A549 treated with dexamethasone at 1 μM for 4 hours (cell line): ENCODE data around the gene FXR2. TPM values are rescaled to one million over a fixed set of nuclear protein-coding genes. Genes with fewer than 3 reads are reported as not detected.

ENCODE experiments used
- total RNA-seq: library from RNA; stranded (reverse); fragments of 200-300 nt; extraction: Qiagen RNA extraction; gene quantifications from 5 replicates; pipeline ENCODE4 v1.2.3, GENCODE V29; 2022

The FXR2 gene
- total RNA-seq: 45.4 to 60.2 TPM (median 59.3 TPM) in 5 replicates

GRCh38 chr17:7614425-7615264 is at the start of gene FXR2:
TSS of gene FXR2 (minus strand) at chr17:7614897. CDS start at chr17:7614532, 365 bp downstream.

GRCh38 chr17:7650509-7651096 is 35.9 kb upstream of the FXR2 start, which contains the start of gene ATP1B2:
TSS of gene ATP1B2 (plus strand) at chr17:7650926. CDS start at chr17:7651519, 593 bp downstream.

GRCh38 chr17:7629939-7630571 is 15.4 kb upstream of the FXR2 start, which contains the start of gene SHBG:
TSS of gene SHBG (plus strand) at chr17:7630135. CDS start at chr17:7630173, 38 bp downstream.

GRCh38 chr17:7627250-7628121 is 12.8 kb upstream of the FXR2 start, which contains the start of gene SAT2:
TSS of gene SAT2 (minus strand) at chr17:7627821. CDS start at chr17:7627635, 186 bp downstream.

GRCh38 chr17:7589891-7590691 is 24.6 kb downstream of the FXR2 start, which contains the start of gene SOX15:
TSS of gene SOX15 (minus strand) at chr17:7590094. CDS start at chr17:7589676, 418 bp downstream.

GRCh38 chr17:7583253-7584109 is 31.2 kb downstream of the FXR2 start, which contains the start of gene MPDU1:
TSS of gene MPDU1 (plus strand) at chr17:7583852. CDS start at chr17:7583863, 11 bp downstream.

GRCh38 chr17:7579001-7579833 is 35.5 kb downstream of the FXR2 start, which contains the start of gene CD68:
TSS of gene CD68 (plus strand) at chr17:7579638. CDS start at chr17:7579678, 40 bp downstream.

GRCh38 chr17:7561589-7562207 is 53.0 kb downstream of the FXR2 start, which contains the start of gene SENP3:
TSS of gene SENP3 (plus strand) at chr17:7561919. CDS start at chr17:7563077, 1,158 bp downstream.

GRCh38 chr17:7558544-7559319 is 56.0 kb downstream of the FXR2 start, which contains the start of gene TNFSF13:
TSS of gene TNFSF13 (plus strand) at chr17:7558750. CDS start at chr17:7559040, 290 bp downstream.

GRCh38 chr17:7548585-7549400 is 65.9 kb downstream of the FXR2 start, which contains the start of gene TNFSF12:
TSS of gene TNFSF12 (plus strand) at chr17:7549058. CDS start at chr17:7549154, 96 bp downstream.

Other genes starting within 250 kb of the FXR2 start
- gene TNK1, start 233.8 kb downstream of the FXR2 start, total RNA-seq: 1.1 to 1.5 TPM (median 1.3 TPM) in 5 replicates
- gene PLSCR3, start 220.4 kb downstream of the FXR2 start, total RNA-seq: 36.7 to 50.6 TPM (median 41.6 TPM) in 5 replicates
- gene TMEM256, start 210.8 kb downstream of the FXR2 start, total RNA-seq: 204 to 220 TPM (median 207 TPM) in 5 replicates
- 11.3 to 19.7 TPM (median 17.9 TPM) in 5 replicates for gene NLGN2, start 207.1 kb downstream of the FXR2 start, total RNA-seq
- gene SPEM1, start 194.6 kb downstream of the FXR2 start, total RNA-seq: 0.09 to 0.18 TPM (median 0.12 TPM) in 4 of 5 replicates, not detected in the other
- gene SPEM2, start 189.3 kb downstream of the FXR2 start, total RNA-seq: 0.13 to 0.18 TPM in 2 of 5 replicates, not detected in the others
- gene SPEM3, start 186.0 kb downstream of the FXR2 start, total RNA-seq: 0.02 to 0.05 TPM (median 0.04 TPM) in 3 of 5 replicates, not detected in the others
- 10.3 to 14.6 TPM (median 13.0 TPM) in 5 replicates for gene TMEM102, start 179.5 kb downstream of the FXR2 start, total RNA-seq
- 1.1 to 1.3 TPM (median 1.1 TPM) in 5 replicates for gene FGF11, start 175.4 kb downstream of the FXR2 start, total RNA-seq
- 6.9 to 11.8 TPM (median 9.0 TPM) in 5 replicates for gene CHRNB1, start 169.8 kb downstream of the FXR2 start, total RNA-seq
- 20.6 to 29.5 TPM (median 27.8 TPM) in 5 replicates for gene ZBTB4, start 135.3 kb downstream of the FXR2 start, total RNA-seq
- not detected in 5 replicates for gene SLC35G6, start 133.5 kb downstream of the FXR2 start, total RNA-seq
- 49.1 to 95.5 TPM (median 91.3 TPM) in 5 replicates for gene POLR2A, start 130.5 kb downstream of the FXR2 start, total RNA-seq
- gene TNFSF12, start 65.8 kb downstream of the FXR2 start, total RNA-seq: 6.8 to 12.9 TPM (median 12.1 TPM) in 5 replicates
- gene TNFSF13, start 56.1 kb downstream of the FXR2 start, total RNA-seq: 0.46 to 0.83 TPM (median 0.62 TPM) in 5 replicates
- 87.8 to 104 TPM (median 102 TPM) in 5 replicates for gene SENP3, start 53.0 kb downstream of the FXR2 start, total RNA-seq
- gene CD68, start 35.3 kb downstream of the FXR2 start, total RNA-seq: 24.8 to 38.2 TPM (median 33.6 TPM) in 5 replicates
- gene MPDU1, start 31.0 kb downstream of the FXR2 start, total RNA-seq: 117 to 135 TPM (median 121 TPM) in 5 replicates
- 0.16 to 0.27 TPM (median 0.20 TPM) in 5 replicates for gene SOX15, start 24.8 kb downstream of the FXR2 start, total RNA-seq
- 61.1 to 73.5 TPM (median 62.9 TPM) in 5 replicates for gene SAT2, start 12.9 kb upstream of the FXR2 start, total RNA-seq
- 0.27 to 0.56 TPM (median 0.43 TPM) in 5 replicates for gene SHBG, start 15.2 kb upstream of the FXR2 start, total RNA-seq
- gene ATP1B2, start 36.0 kb upstream of the FXR2 start, total RNA-seq: 0.08 to 0.46 TPM (median 0.39 TPM) in 5 replicates
- 38.7 to 51.6 TPM (median 47.4 TPM) in 5 replicates for gene TP53, start 72.6 kb upstream of the FXR2 start, total RNA-seq
- 27.7 to 33.8 TPM (median 32.7 TPM) in 5 replicates for gene WRAP53, start 73.6 kb upstream of the FXR2 start, total RNA-seq
- gene EFNB3, start 90.3 kb upstream of the FXR2 start, total RNA-seq: 0.99 to 1.5 TPM (median 1.3 TPM) in 5 replicates
- 0.02 to 0.06 TPM (median 0.03 TPM) in 5 replicates for gene DNAH2, start 102.8 kb upstream of the FXR2 start, total RNA-seq
- 10.5 to 21.0 TPM (median 14.6 TPM) in 5 replicates for gene KDM6B, start 219.3 kb upstream of the FXR2 start, total RNA-seq
- gene TMEM88, start 240.2 kb upstream of the FXR2 start, total RNA-seq: 0.16 to 1.2 TPM (median 0.64 TPM) in 5 replicates
- gene NAA38, start 242.7 kb upstream of the FXR2 start, total RNA-seq: 189 to 229 TPM (median 204 TPM) in 5 replicates
- gene CYB5D1, start 243.1 kb upstream of the FXR2 start, total RNA-seq: 20.9 to 22.7 TPM (median 21.7 TPM) in 5 replicates